Activated CD4-positive, CD25-positive, alpha-beta regulatory T cell (primary cell): ENCODE results near the gene PWWP2A.
"Not testable (repeated sequence)": the region's sequence is repeated elsewhere in the genome, so short reads cannot be mapped to it uniquely, and the experiment has no call there.

Source experiments
- DNase-seq, 4 experiments: peaks; one replicate each; lab custom pipeline; 2025; lab: John Stamatoyannopoulos, UW

PWWP2A gene

GRCh38 chr5:160076997-160077396 is 42.3 kb downstream of the PWWP2A start:
- DNase-seq: no peak

- no peak for DNase-seq
These were observed 44.2 kb downstream of the PWWP2A start for GRCh38 chr5:160075073-160075472.

GRCh38 chr5:160071916-160072315 is 47.3 kb downstream of the PWWP2A start:
- DNase-seq: no peak

GRCh38 chr5:160071516-160071915 is 47.7 kb downstream of the PWWP2A start:
- DNase-seq: no peak

- not testable (repeated sequence) for DNase-seq
These were observed 50.1 kb downstream of the PWWP2A start for GRCh38 chr5:160069120-160069519.

GRCh38 chr5:160064995-160065614 is 54.1 kb downstream of the PWWP2A start:
- DNase-seq: no peak

GRCh38 chr5:160064417-160064810 is 54.8 kb downstream of the PWWP2A start:
- no peak for DNase-seq

GRCh38 chr5:160061770-160062169 is 57.5 kb downstream of the PWWP2A start:
- DNase-seq: no peak

GRCh38 chr5:160060001-160060400 is 59.2 kb downstream of the PWWP2A start:
- no peak for DNase-seq

- no peak for DNase-seq
These were observed 62.0 kb downstream of the PWWP2A start for GRCh38 chr5:160057256-160057655.

GRCh38 chr5:160054831-160055230 is 64.4 kb downstream of the PWWP2A start:
- DNase-seq: no peak

GRCh38 chr5:160054047-160054446 is 65.2 kb downstream of the PWWP2A start:
- no peak for DNase-seq

GRCh38 chr5:160049099-160049498 is 70.2 kb downstream of the PWWP2A start:
- DNase-seq: no peak

- no peak for DNase-seq
These were observed 71.1 kb downstream of the PWWP2A start for GRCh38 chr5:160048131-160048530.

- no peak for DNase-seq
These were observed 71.8 kb downstream of the PWWP2A start for GRCh38 chr5:160047423-160047822.

- no peak for DNase-seq
These were observed 74.3 kb downstream of the PWWP2A start for GRCh38 chr5:160044967-160045366.

- no peak for DNase-seq
These were observed 74.9 kb downstream of the PWWP2A start for GRCh38 chr5:160044391-160044804.

GRCh38 chr5:160042671-160043070 is 76.6 kb downstream of the PWWP2A start:
- DNase-seq: no peak
